ENCODE measurements around the gene APH1B.
"Not testable (repeated sequence)": the region's sequence is repeated elsewhere in the genome, so short reads cannot be mapped to it uniquely, and the experiment has no call there.

Gene APH1B

GRCh38 chr15:63277038-63277892 is at the start of gene APH1B:
TSS of gene APH1B (plus strand) at chr15:63277605. CDS start at chr15:63277624, 19 bp downstream.
- peak; percentile 27 for DNase-seq

GRCh38 chr15:63227689-63228088 is 49.7 kb upstream of the APH1B start:
- DNase-seq: no peak

GRCh38 chr15:63231206-63231605 is 46.2 kb upstream of the APH1B start:
- no peak for DNase-seq

GRCh38 chr15:63231706-63232105 is 45.7 kb upstream of the APH1B start:
- no peak for DNase-seq

DNA sequence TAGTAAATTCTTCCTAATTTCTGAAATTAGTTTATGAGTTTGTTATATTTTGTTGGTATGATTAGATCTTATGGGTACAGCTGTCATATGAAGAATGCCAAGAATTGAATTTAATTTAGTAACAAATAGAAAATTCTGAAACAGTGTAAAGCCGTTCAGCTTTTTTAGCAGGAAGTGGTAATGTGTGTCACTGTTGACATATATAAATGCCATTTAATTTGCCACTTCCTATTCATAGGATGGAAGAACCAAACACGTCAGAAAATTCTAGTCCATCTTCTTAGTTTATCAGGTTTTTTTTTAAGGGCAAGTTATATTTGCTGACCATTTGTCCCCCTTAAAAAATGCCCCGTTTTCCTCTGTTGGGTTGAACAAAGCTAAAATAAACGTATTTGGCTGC is 45.0 kb upstream of the APH1B start:
- no peak for DNase-seq

- DNase-seq: no peak
Observed at GRCh38 chr15:63232943-63233342, 44.5 kb upstream of the APH1B start.

GRCh38 chr15:63233667-63234423 is 43.6 kb upstream of the APH1B start:
- no peak for DNase-seq

DNA sequence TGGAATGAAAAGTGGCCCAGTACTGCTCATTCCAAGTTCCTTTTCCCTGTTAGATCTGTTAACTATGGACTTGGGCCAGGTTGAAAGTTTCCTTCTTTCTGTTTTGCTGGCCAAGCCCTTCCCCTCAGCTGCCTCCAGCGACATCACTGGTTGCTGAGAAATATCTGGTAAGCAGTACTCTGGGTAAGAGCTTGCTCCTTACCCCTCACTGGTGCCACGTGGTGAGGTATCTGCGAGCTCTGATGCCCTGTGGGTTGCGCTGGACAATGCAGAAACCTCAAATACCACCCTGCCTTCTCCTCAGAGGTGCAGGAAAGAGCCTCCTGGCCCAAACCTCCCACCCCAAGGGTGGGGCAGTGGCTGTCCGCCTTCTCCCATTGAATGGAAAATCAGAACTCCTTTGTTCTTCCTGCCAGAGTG is 42.9 kb upstream of the APH1B start:
- DNase-seq: no peak

GRCh38 chr15:63236272-63236671 is 41.1 kb upstream of the APH1B start:
- no peak for DNase-seq

GRCh38 chr15:63237086-63237485 is 40.3 kb upstream of the APH1B start:
- not testable (repeated sequence) for DNase-seq

DNA sequence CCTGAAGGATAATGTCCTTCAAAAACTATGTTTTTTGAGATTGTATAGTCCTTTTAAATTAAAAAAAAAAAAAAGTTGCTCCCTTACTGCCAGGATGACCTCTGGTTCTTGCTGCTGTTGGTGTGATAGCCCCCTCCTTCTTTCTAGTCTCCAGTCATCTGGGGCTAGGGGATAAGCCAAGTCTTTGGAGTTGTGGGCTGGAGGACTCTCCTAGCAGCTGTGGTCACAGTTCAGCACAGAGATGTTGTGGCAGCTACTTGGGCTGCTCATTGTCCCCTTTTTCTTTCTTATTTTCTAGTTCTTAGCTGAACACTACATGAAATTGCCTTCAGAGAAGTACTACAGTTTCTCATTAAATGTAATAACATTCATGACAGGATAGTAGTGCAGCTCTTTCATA is 39.2 kb upstream of the APH1B start:
- no peak for DNase-seq

GRCh38 chr15:63238796-63239195 is 38.6 kb upstream of the APH1B start:
- no peak for DNase-seq

DNA sequence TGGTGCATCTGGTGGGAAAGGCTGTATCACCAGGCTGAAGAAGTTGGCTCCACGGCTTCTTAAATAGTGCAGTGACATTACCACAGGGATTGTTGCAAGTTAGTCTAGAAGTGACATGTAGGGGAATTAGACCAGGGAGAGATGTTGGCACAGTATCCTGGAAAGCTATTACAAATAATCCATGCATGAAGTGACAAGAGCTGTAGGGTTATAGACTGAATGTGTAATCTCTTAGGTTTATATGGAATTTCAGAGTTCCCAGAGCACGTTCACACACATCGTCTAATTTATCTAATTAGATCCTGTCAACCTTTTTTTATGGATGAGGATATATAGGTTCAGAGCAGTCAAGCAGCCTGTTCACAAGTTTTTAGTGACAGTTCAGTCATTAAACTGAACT is 37.3 kb upstream of the APH1B start:
- DNase-seq: no peak

DNA sequence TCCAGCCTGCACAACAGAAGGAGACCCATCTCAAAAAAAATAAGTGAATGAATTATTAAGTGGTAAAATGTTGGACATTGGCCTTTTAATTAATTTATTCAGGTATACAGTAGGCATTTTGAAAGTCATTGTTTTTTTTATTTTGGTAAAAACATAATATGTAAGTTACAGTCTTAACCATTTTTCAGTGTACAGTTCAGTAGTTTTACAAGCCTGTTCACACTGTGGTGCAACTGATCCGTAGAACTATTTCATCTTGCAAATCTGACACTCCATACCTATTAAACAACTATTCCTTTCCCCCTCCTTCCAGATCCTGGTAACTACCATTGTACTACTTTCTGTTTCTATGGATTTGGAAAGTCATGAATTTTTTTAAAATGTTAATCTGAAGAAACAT is 36.1 kb upstream of the APH1B start:
- DNase-seq: no peak

- no peak for DNase-seq
Observed at GRCh38 chr15:63243101-63243500, 34.3 kb upstream of the APH1B start.

DNA sequence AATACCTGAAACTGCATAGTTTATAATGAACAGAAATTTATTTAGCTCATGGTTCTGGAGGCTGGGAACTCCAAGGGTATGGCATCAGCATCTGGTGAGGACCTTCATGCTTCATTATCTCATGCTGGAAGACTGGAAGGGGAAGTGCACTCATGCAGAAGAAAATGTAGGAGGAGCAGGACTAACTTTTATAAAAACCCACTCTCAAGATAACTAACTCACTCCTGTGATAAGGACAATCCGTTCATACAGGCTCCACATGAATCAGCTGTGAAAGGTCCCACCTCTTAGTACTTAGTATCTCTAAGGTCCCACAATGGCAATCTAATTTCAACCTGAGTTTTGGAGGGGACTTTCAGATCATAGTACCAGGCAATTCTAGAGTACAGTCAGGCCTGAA is 33.6 kb upstream of the APH1B start:
- no peak for DNase-seq

GRCh38 chr15:63244399-63244798 is 33.0 kb upstream of the APH1B start:
- no peak for DNase-seq

DNA sequence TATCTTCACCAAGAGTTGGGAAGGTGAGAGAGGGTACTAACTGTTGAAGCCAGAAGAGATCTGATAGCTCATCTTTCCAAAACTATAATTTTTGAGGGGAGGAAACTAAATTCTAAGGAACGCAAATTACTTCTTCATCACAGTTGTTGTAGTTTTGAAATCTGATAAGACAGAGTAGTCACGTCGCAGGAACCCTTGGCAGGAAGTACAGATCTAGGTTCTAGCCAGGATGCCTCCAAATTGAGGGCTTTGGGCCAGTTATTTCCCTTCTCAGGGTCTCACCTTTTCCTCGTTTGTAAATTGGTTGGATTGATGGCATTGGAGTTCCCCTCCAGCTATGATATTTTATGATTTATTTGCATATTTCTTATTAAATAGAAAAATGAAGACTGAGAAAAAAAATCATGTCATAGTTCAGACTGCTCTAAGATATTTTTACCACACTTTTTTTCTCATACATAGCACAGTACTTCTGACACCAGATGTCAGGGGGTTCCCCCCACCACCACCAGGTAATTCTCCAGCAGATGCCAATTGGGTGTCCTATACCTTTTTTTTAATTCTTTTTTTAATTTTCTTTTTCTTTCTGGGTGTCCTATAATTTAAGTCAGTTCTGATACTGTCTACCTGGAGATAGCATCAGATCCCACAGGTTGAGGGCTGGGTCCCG is 32.3 kb upstream of the APH1B start:
- no peak for DNase-seq

DNA sequence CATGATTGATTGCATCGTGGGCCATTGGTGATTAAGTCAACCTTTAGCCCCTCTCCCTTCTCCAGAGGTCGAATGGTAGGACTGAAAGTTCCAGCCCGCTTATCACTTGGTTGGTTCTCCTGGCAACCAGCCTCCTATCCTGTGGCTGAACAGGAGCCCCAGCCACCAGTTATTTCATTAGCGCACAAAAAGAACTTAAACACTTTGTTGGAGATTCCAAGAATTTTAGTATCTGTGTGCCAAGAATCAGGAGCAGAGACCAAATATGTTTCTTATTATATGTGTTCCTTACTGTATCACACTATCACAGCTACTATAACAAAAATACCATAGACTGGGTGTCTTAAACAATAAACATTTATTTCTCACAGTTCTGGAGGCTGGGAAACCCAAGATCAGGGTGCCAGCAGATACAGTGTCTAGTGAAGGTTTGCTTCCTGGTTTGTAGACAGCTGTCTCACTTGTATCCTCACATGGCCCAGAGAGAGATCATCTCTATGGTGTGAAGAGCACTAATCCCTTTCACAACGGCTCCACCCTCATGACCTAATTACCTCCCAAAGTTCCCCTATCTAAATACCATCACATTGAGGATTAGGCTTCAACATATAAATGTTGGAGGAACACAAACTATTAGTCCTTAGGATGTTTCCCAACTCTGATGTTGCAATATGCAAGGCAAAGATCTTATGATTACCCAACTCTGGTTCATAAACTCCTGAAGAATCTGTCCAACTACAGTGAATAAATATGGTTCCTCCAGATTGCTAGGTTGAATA is 30.5 kb upstream of the APH1B start:
- no peak for DNase-seq

DNA sequence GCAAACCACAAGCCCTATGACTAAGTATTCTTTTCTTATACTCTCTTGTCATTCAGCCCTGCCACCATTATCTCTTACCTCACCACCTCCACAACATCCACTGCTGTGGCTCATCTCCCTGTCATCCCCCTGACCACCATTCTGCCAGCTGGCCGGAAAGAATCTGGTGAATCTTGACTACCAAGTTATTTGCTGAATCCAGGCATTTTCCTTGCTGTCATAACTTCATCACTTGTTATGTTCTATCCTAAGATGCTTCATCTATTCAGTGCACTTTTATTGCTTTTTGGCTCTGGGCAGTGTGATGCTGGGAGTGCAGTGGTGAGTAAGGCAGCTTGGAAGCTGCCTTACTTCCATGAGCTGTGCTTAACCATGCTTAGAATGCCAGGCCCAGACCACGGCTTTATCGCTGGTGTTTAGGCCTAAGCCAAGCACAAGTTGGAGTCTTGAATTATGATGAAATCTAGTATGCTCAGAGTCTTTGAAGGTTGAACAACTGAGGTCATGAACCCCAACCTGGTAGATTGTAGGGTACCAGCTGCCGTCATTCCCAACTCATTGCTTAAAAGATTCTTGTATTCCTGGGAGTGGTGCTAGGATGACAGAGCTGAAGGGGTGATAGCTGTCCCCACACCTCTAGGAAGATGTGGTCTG is 27.0 kb upstream of the APH1B start:
- DNase-seq: peak; percentile 46

DNA sequence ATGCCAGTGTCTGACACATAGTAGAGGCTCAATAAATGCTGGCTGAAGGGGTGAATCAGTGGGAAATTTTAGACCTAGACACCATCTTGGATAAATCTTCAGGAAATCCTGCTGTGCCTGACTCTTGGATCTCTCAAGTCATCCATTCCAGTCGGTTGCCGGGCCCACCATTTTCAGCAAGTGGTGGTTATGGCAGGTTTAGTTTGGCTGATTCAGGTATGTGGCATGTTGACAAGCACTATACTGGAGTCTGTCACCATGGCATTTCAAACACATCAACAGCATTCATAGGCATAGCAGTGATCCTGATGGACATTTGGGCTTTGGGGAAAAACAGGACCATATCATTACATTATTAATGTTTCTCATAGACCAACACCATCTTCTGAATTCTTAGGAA is 25.7 kb upstream of the APH1B start:
- no peak for DNase-seq

- no peak for DNase-seq
Observed at GRCh38 chr15:63252292-63252691, 25.1 kb upstream of the APH1B start.

Measured in GOT3 (cell line).